Esophagus mucosa (tissue), 1 donor: ENCODE data around the gene ADCY5. TPM values are rescaled to one million over a fixed set of nuclear protein-coding genes. Genes with fewer than 3 reads are reported as not detected.
"Not testable (repeated sequence)": the region's sequence is repeated elsewhere in the genome, so short reads cannot be mapped to it uniquely, and the experiment has no call there.

Source experiments
- ATAC-seq: fragments of 200-7000 bp; cut with Tn5 transposase; one replicate; pipeline ENCODE4 v1.9.1; 2020
- total RNA-seq: library from RNA; stranded (reverse); gene quantifications from one replicate; pipeline ENCODE4 v1.2.4, GENCODE V29; 2023
- donor health status: DM: yes; HTN: yes; CAD: no.

The ADCY5 gene
- total RNA-seq, 1 donor from 2014 or later = 2.7 TPM

DNA sequence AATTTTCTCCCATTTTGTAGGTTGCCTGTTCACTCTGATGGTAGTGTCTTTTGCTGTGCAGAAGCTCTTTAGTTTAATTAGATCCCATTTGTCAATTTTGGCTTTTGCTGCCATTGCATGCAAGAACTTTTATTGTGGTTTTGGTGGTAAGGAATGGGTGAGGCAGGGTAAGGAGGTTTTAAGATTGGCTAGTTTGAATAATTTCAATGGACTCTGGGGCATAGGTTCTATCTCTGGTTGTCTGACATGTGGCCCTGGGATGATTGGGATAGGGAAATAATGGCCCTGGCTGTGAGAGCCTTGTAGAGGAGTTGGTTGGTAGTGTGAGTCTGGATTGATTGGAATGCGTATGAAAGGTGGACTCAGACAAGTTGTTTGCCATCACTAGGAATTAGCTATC, 209.1 kb downstream of the ADCY5 start:
- ATAC-seq = no peak

DNA sequence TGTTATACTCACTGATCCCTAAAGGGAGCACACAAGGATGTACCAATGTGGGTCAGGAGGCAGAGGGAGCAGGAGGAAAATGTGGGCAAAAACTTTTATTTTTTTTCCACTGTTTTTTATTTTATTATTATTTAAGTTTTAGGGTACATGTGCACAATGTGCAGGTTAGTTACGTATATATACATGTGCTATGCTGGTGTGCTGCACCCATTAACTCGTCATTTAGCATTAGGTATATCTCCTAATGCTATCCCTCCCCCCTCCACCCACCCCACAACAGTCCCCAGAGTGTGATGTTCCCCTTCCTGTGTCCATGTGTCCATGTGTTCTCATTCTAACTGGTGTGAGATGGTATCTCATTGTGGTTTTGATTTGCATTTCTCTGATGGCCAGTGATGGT, 209.7 kb downstream of the ADCY5 start:
- not testable (repeated sequence) for ATAC-seq

DNA sequence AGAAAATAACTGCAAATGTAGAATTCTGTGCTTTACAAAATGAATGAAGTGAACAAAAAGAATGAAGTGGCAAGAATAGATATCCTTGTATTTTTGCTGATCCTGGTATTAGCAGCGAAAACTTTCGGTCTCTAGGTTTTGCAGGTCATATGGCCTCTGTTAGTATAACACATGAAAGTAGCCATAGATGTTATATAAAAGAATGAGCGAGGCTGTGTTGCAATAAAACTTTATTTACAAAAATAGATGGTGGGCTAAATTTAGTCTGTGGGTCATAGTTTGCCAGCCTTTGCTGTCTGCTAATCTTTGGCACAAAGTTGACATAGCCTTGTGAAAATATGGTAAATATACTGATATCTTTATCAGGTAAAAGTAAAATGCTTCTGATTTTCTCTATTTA, 212.0 kb downstream of the ADCY5 start:
- no peak for ATAC-seq

Other genes with a start within 250 kb of the ADCY5 start
- 11.6 TPM for gene SEC22A, start 247.1 kb downstream of the ADCY5 start, total RNA-seq
- gene HACD2, start 136.0 kb upstream of the ADCY5 start, total RNA-seq = 20.3 TPM